Endothelial cell (in vitro differentiated cells): Measurements from ENCODE around the gene PKP1. TPM values are rescaled to one million over a fixed set of nuclear protein-coding genes. Genes with fewer than 3 reads are reported as not detected.

Source experiments
- DNase-seq: peaks from one replicate; pipeline ENCODE4 v3.0.0; 2021; ENCODE audit warnings: low spot score
- H3K27ac Mint-ChIP-seq: one replicate; pipeline ENCODE4 v1.8.0; 2021; ENCODE audit warnings: mixed read lengths, inconsistent platforms; ENCODE audit not compliant: unreplicated experiment
- H3K27me3 Mint-ChIP-seq: one replicate; pipeline ENCODE4 v1.8.0; 2021; ENCODE audit warnings: mild to moderate bottlenecking, moderate library complexity, mixed read lengths, inconsistent platforms; ENCODE audit not compliant: unreplicated experiment
- H3K36me3 Mint-ChIP-seq: one replicate; pipeline ENCODE4 v1.8.0; 2021; ENCODE audit warnings: mild to moderate bottlenecking, low read depth, mixed read lengths, inconsistent platforms; ENCODE audit not compliant: unreplicated experiment
- H3K4me1 Mint-ChIP-seq: one replicate; pipeline ENCODE4 v1.8.0; 2021; ENCODE audit warnings: mild to moderate bottlenecking, mixed read lengths, inconsistent platforms; ENCODE audit not compliant: unreplicated experiment
- H3K4me3 Mint-ChIP-seq: one replicate; pipeline ENCODE4 v1.8.0; 2021; ENCODE audit warnings: mild to moderate bottlenecking, mixed read lengths, inconsistent platforms; ENCODE audit not compliant: unreplicated experiment
- H3K9me3 Mint-ChIP-seq: one replicate; pipeline ENCODE4 v1.8.0; 2021; ENCODE audit warnings: mixed read lengths, inconsistent platforms; ENCODE audit not compliant: unreplicated experiment
- total RNA-seq: library from RNA; stranded (reverse); fragmentation: NEBNext Ultra II Directional; extraction: Animal tissue kit (Norgen Biotek cat#: 25700); gene quantifications from one replicate; pipeline ENCODE4 v1.2.1, GENCODE V29; 2021; ENCODE audit not compliant: unreplicated experiment
- TF ChIP-seq, protein P1 (sequence below): fragments of 200-600 bp; sonication (generic); IDR thresholded peaks from one replicate; pipeline ENCODE4 v1.5.0; 2021; ENCODE audit warnings: antibody characterized with exemption; ENCODE audit not compliant: unreplicated experiment

Gene PKP1
- total RNA-seq, 1 donor from 2014 or later: 0.64 TPM

DNA sequence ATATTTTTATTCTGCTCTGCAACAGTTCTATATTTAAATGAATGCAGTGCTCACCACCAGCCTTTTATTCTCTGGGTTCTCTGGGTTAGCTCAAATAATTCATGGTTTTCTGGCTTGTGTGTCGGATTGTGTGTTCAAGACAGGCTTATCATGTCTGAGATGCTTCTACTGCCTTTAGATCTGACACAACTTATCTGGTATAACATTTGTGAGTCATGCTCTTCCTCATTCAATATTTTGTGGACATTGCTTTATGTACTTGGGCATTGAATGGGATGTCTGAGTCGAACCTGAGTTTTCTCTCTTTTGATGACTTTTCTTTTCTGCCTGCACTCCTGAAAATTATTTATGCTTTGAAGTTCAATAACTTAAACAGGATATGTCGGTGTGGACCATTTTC, 17.6 kb upstream of the PKP1 start:
- Mint-ChIP-seq H3K4me1 (peaks cover 12% of the 10 kb centered on the region), H3K36me3 (no peaks in the 10 kb centered on the region), H3K27me3 (peaks cover 4% of the 10 kb centered on the region), H3K9me3 (no peaks in the 10 kb centered on the region), H3K27ac (no peak overlapping the region), H3K4me3 (no peak overlapping the region)
- DNase-seq: no peak
- TF ChIP-seq, protein P1, sequence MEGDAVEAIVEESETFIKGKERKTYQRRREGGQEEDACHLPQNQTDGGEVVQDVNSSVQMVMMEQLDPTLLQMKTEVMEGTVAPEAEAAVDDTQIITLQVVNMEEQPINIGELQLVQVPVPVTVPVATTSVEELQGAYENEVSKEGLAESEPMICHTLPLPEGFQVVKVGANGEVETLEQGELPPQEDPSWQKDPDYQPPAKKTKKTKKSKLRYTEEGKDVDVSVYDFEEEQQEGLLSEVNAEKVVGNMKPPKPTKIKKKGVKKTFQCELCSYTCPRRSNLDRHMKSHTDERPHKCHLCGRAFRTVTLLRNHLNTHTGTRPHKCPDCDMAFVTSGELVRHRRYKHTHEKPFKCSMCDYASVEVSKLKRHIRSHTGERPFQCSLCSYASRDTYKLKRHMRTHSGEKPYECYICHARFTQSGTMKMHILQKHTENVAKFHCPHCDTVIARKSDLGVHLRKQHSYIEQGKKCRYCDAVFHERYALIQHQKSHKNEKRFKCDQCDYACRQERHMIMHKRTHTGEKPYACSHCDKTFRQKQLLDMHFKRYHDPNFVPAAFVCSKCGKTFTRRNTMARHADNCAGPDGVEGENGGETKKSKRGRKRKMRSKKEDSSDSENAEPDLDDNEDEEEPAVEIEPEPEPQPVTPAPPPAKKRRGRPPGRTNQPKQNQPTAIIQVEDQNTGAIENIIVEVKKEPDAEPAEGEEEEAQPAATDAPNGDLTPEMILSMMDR: no peak

DNA sequence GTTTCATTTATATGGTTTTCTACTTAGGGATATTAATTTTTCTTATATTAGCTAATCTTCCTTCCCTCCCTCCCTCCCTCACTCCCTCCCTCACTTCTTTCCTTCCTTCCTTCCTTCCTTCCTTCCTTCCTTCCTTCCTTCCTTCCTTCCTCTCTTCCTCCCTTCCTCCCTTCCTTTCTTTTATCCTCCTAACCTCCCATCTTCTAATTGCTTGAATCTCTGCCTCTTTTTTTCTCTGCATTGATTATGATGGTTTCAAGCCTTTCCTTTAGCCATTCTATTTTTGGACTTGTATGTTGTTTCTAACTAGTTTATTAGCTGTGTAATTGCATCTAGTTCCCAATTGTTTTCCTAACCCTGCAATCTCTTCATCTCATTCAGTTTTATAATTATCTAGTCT, 17.0 kb upstream of the PKP1 start:
- Mint-ChIP-seq H3K36me3 (no peaks in the 10 kb centered on the region), H3K27me3 (peaks cover 2% of the 10 kb centered on the region), H3K27ac (no peak overlapping the region), H3K4me3 (no peak overlapping the region), H3K4me1 (peaks cover 12% of the 10 kb centered on the region), H3K9me3 (no peaks in the 10 kb centered on the region)
- TF ChIP-seq, protein P1: no peak
- no peak for DNase-seq

DNA sequence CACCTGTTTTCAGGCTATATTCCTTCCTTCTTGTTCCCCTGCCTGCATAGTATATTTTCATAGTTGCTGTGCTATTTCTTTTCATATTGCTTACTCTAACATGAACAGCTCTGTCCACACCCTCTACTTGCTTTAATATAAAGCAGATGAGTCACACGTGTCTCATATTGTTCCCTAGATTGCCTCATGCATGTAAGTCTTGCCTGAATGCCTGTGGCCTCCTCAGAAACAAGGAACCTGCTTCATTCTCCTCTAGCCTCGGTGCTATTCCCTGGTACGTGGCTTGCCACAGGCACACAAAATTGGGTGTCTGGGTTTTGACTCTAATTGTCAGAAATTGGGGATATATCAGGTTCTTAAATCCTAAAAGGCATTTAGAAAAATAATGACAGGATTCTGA, 16.5 kb upstream of the PKP1 start:
- Mint-ChIP-seq H3K4me1 (peaks cover 12% of the 10 kb centered on the region), H3K27me3 (peaks cover 2% of the 10 kb centered on the region), H3K9me3 (no peaks in the 10 kb centered on the region), H3K4me3 (no peak overlapping the region), H3K36me3 (no peaks in the 10 kb centered on the region), H3K27ac (no peak overlapping the region)
- no peak for DNase-seq
- TF ChIP-seq, protein P1: no peak

DNA sequence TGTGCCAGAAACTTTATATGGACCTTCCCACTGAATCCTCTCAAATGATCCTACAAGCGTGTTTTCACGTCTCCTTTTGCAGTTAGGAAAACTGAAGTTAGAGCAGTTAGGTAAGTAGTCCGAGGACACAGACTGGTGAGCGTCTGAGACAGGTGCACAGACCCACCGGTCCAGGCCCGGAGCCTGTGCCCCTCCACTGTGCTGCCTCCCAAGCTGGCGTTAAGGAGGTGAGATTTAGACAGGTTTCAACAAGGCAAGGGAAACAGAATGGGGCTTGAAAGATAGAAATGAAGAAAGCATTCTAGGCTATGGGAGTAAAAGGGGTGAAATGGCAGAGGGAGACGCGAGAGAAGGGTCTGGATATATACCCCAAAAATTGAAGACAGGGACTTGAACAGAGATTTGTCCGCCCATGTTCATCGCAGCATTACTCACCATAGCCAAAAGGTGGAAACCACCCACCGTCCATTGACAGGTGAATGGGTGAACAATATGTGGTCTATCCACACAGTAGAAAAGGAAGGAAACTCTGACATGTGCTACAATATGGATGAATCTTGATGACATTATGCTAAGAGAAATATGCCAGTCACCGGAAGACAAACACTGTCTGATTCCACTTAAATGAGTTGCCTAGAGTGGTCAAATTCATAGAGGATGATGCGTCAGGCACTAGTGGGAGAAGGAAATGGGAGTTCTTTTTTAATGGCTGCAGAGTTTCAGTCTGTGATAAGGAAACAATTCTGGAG, 15.7 kb upstream of the PKP1 start:
- Mint-ChIP-seq H3K4me1 (peaks cover 12% of the 10 kb centered on the region), H3K36me3 (no peaks in the 10 kb centered on the region), H3K27ac (no peak overlapping the region), H3K4me3 (no peak overlapping the region), H3K27me3 (peaks cover 2% of the 10 kb centered on the region), H3K9me3 (no peaks in the 10 kb centered on the region)
- TF ChIP-seq, protein P1: no peak
- no peak for DNase-seq

DNA sequence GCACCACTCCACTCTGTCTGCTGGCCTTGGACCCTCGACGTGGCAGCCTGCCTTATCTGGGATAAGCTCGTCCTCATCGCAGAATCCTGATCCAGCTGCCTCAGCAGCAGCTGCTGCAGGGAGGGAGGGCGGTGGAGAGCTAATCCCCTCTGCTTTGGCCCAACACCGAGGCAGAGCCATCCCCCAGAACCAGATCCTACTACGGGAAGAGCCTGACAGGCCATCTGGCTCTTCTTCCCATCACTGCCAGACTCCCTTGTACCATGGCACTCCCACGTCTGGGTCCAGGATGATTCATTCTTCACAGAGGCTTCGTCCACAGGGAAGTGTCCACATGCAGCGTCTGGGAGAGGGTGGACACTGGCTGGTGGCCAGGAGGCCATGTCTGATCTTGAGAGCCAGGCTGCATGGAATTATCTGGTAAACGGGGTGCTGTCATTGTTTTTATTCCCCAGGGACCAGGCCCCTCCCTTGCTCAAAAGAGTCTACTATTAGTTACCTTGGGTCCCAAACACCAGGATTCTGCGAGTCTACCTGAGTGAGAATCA, 14.6 kb upstream of the PKP1 start:
- no peaks in the 10 kb centered on the region for H3K9me3 Mint-ChIP-seq
- peaks cover 5% of the 10 kb centered on the region for H3K27me3 Mint-ChIP-seq
- no peak for DNase-seq
- TF ChIP-seq, protein P1: no peak
- peaks cover 12% of the 10 kb centered on the region for H3K4me1 Mint-ChIP-seq
- H3K27ac Mint-ChIP-seq: no peak overlapping the region
- H3K4me3 Mint-ChIP-seq: no peak overlapping the region
- H3K36me3 Mint-ChIP-seq: no peaks in the 10 kb centered on the region
